ENCODE measurements around the gene UBE3B. TPM values are rescaled to one million over a fixed set of nuclear protein-coding genes. Genes with fewer than 3 reads are reported as not detected.

UBE3B gene
- total and polyA plus RNA-seq, 4 donors: 12.9 to 40.2 (median 26.0) TPM

DNA sequence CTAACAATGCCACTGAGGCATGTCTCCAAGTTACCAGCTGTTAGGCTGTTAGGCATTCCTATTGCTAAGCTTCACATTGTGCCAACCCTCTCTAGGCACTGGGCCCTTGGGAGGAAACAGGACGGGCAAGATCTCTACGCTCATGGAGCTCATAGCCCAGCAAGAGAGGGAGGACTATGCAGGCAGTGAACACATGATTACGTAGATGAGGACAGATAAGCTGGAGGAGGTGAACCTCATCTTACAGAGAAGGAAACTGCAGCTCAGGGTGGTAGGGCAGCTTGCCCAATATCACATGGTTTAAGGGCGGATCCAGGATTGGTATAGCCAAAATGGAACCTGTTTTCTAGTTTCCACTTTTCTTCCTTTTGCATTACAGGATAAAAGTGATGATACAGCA, 7.8 kb downstream of the UBE3B start:
- intact Hi-C loops (cut with DNase I): no loop called here
- Histone ChIP-seq H3K36me3 (ENCODE audit: control insufficient read depth in 1 of 2, insufficient read depth in 2 of 2, low read length in 1 of 2) (peaks cover 13 to 19% of the 10 kb centered on the region in 2 donors), H3K27me3 (ENCODE audit: control insufficient read depth in 1 of 2, insufficient read depth in 2 of 2, low read length in 1 of 2) (no peaks in the 10 kb centered on the region), H3K27ac (ENCODE audit: low read depth in 1 of 2, low read length in 2 of 2) (no peak overlapping the region), H3K9me3 (ENCODE audit: control insufficient read depth, low read length) (no peaks in the 10 kb centered on the region), H3K4me3 (ENCODE audit: low read length in 2 of 2) (no peak overlapping the region), H3K4me1 (ENCODE audit: control insufficient read depth in 1 of 2, insufficient read depth in 2 of 2, low read length in 2 of 2) (no peaks in the 10 kb centered on the region)
- no peak for DNase-seq
- 90 to 92% methylated on average over 4 of the region's 4 CpGs for WGBS, 2 donors
- no peak for ATAC-seq (ENCODE audit: low FRiP score)

DNA sequence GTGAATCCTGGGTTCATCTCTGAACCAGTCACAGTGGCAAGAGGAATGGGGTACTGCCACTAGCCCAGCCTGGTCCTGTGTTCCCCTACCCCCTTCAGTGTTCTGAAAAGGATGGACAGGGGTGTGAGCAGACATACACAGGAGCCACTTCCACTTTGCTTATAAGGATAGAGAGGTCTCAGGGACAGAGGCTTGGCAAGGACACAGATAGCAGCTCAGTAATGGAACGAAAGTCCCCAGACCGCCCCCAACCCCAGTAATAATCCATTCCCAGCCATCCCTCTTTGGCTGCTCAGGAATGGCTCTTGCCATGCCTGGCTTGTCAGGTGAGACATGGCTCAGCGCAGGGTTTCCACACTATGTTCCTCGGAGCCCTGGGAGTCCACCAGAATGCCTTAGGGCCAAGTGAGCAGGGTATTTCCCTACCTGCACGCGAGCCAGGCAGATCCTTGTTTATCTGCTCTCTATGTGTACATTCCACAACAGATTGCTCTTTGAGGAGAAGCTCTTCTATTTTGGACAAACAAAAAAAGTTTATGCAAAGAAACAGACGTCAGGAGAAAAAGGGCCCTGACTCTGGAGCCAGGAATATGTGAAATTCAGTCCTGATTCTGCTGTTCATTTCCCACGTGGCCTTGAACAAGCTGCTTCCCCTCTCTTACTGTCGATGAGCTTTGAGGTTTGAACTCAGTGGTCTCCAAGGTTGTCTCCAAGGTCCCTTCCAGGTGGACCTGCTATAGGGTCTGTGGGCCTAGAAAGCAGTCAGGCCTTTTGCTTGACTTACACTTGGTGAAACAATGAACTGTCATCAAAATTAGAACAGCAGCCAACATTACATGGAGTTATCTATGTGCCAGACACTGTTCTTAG, 10.0 kb downstream of the UBE3B start:
- ATAC-seq (ENCODE audit: low FRiP score) (no peak), DNase-seq (no peak)
- no peaks in the 10 kb centered on the region for H3K4me1 ChIP-seq (ENCODE audit: control insufficient read depth in 1 of 2, insufficient read depth in 2 of 2, low read length in 2 of 2)
- no peak overlapping the region for H3K27ac ChIP-seq (ENCODE audit: low read depth in 1 of 2, low read length in 2 of 2)
- H3K9me3 ChIP-seq (ENCODE audit: control insufficient read depth, low read length): no peaks in the 10 kb centered on the region
- no peak overlapping the region for H3K4me3 ChIP-seq (ENCODE audit: low read length in 2 of 2)
- intact Hi-C loops (cut with DNase I): no loop called here
- peaks cover 11 to 22% of the 10 kb centered on the region in 2 donors for H3K36me3 ChIP-seq (ENCODE audit: control insufficient read depth in 1 of 2, insufficient read depth in 2 of 2, low read length in 1 of 2)
- 91 to 94% methylated on average over 9 of the region's 9 CpGs for WGBS, 2 donors
- H3K27me3 ChIP-seq (ENCODE audit: control insufficient read depth in 1 of 2, insufficient read depth in 2 of 2, low read length in 1 of 2): no peaks in the 10 kb centered on the region

DNA sequence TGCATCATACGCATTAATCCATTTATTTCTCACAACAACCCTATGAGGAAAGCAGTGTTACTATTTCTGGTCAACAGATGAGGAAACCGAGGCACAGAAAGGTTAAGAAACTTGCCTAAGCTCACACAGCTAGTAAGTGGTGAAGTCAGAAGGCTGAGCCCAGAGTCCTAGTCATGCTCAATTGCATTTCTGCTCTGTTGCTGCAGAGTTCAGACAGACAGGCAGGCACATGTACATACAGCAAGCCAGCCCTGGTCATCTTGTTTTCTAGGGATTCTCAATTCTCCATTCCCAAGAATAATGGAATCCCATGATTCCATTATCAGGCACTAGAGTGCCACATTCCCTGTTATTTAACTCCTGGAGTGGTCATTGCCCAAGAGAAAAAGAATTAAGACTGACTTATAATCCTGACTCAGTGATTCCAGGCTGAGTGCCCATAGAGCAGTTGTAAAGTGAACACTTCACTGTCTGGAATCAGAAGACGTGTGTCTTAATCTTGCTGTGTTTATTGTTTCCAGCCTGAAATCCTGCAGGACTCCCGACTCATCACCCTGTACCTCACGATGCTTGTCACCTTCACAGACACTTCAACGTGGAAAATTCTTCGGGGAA, 10.7 kb downstream of the UBE3B start:
- Histone ChIP-seq H3K27ac (ENCODE audit: low read depth in 1 of 2, low read length in 2 of 2) (no peak overlapping the region), H3K9me3 (ENCODE audit: control insufficient read depth, low read length) (no peaks in the 10 kb centered on the region), H3K36me3 (ENCODE audit: control insufficient read depth in 1 of 2, insufficient read depth in 2 of 2, low read length in 1 of 2) (peaks cover 11 to 23% of the 10 kb centered on the region in 2 donors), H3K4me3 (ENCODE audit: low read length in 2 of 2) (no peak overlapping the region), H3K4me1 (ENCODE audit: control insufficient read depth in 1 of 2, insufficient read depth in 2 of 2, low read length in 2 of 2) (no peaks in the 10 kb centered on the region), H3K27me3 (ENCODE audit: control insufficient read depth in 1 of 2, insufficient read depth in 2 of 2, low read length in 1 of 2) (no peaks in the 10 kb centered on the region)
- intact Hi-C loops (cut with DNase I): no loop called here
- ATAC-seq (ENCODE audit: low FRiP score) (no peak), DNase-seq (no peak)
- 87 to 89% methylated on average over 7 of the region's 7 CpGs for WGBS, 2 donors

DNA sequence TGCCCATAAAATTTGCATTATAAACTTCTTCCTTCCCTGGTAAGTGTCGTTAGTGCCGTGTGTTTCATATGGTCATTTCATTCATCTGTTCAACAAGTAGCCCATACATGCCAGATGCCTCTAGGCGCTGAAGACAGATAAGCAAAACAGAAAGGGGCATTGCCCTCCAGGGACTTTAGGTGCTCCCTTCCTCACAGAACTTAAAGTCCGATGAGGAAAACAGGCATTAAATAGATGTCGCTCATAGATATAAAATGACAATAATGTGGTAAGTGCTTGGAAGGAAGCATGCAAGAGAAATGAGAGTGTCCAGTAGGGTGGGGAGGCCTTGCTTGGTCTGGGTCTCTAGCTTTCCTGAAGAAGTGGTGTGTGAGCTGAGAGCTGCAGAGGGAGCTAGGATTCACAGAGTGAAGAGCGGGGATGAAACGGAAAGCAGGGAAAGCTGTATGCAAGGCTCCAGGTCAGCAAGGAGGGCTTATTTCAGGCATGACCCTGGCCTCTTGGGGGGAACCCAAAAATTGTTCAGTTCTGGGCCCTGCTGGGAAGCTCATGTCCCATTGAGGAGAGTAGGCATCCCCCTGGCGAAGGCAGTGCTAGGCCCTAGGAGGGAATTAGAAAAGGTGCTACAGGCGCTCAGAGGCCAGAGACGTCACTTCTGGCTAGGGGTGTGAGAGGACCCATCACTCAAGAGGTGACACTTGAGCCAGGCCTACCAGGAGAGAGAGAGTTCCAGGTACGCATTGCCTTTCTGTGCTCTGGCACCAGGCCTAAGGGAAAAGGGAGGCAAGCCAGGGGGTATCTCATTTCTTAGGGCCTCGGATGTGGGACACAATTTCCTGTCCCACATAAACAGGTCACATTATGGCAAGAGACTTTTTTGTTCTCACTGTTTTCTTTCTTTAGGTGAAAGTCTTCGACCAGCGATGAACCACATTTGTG, 11.9 kb downstream of the UBE3B start:
- Histone ChIP-seq H3K4me3 (ENCODE audit: low read length in 2 of 2) (no peak overlapping the region), H3K27ac (ENCODE audit: low read depth in 1 of 2, low read length in 2 of 2) (no peak overlapping the region), H3K4me1 (ENCODE audit: control insufficient read depth in 1 of 2, insufficient read depth in 2 of 2, low read length in 2 of 2) (no peaks in the 10 kb centered on the region), H3K27me3 (ENCODE audit: control insufficient read depth in 1 of 2, insufficient read depth in 2 of 2, low read length in 1 of 2) (no peaks in the 10 kb centered on the region), H3K9me3 (ENCODE audit: control insufficient read depth, low read length) (no peaks in the 10 kb centered on the region), H3K36me3 (ENCODE audit: control insufficient read depth in 1 of 2, insufficient read depth in 2 of 2, low read length in 1 of 2) (peaks cover 11 to 24% of the 10 kb centered on the region in 2 donors)
- intact Hi-C loops (cut with DNase I): no loop called here
- WGBS, 2 donors: 90 to 91% methylated on average over 14 of the region's 14 CpGs
- ATAC-seq (ENCODE audit: low FRiP score) (no peak), DNase-seq (no peak)

DNA sequence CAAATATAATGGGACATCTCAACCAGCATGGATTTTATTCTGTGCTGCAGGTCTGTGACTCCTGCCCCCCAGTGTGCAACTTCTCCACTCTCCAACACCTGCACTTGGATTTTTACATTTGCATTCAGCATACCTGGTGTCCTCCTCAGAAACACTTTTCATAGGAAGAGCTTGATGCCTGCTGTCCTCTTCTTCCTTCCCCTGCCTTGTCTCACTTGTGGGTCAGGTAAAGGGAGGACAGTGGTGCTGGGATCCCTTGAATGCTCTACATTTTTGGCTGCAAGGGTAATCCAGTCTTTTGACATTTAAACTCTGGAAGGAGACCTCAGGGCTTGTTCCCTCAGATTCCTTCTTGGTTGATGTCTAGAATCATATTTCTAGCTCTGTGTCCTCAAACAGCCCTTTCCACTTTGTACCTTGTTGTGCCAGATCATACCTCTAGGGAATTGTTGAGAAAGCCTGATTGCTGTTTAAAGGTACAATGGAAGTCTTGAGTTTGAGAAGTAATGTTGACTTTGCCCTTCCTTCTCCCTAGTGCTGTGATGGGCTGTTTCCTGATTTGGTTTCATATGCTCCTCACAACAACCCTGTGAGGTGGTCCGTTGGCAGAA, 12.6 kb downstream of the UBE3B start:
- H3K4me3 ChIP-seq (ENCODE audit: low read length in 2 of 2): no peak overlapping the region
- 79 to 85% methylated on average over 1 of the region's 1 CpG for WGBS, 2 donors
- ATAC-seq (ENCODE audit: low FRiP score) (no peak), DNase-seq (no peak)
- H3K27me3 ChIP-seq (ENCODE audit: control insufficient read depth in 1 of 2, insufficient read depth in 2 of 2, low read length in 1 of 2): no peaks in the 10 kb centered on the region
- H3K36me3 ChIP-seq (ENCODE audit: control insufficient read depth in 1 of 2, insufficient read depth in 2 of 2, low read length in 1 of 2): peaks cover 13 to 24% of the 10 kb centered on the region in 2 donors
- intact Hi-C loops (cut with DNase I): no loop called here
- no peaks in the 10 kb centered on the region for H3K4me1 ChIP-seq (ENCODE audit: control insufficient read depth in 1 of 2, insufficient read depth in 2 of 2, low read length in 2 of 2)
- H3K9me3 ChIP-seq (ENCODE audit: control insufficient read depth, low read length): no peaks in the 10 kb centered on the region
- no peak overlapping the region for H3K27ac ChIP-seq (ENCODE audit: low read depth in 1 of 2, low read length in 2 of 2)

DNA sequence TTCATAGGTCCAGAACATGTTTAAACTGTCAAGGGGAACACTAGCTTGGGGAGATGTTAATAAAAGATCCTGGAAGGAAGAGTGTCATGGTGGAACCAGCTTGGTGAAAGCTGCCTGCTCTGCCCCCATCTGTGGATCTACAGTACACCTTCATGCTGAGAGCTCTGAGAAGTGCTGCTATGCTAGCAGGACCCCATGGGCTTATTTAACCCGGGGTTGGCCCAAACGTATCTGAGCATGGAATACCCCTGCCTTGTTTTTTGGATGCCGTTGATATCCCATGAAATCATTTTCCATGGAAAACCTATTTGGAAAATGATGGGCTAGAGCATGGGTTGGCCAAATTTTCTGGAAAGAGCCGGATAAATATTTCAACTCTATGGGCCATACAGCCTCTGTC, 14.2 kb downstream of the UBE3B start:
- intact Hi-C loops (cut with DNase I): no loop called here
- ATAC-seq (ENCODE audit: low FRiP score) (no peak), DNase-seq (no peak)
- Histone ChIP-seq H3K36me3 (ENCODE audit: control insufficient read depth in 1 of 2, insufficient read depth in 2 of 2, low read length in 1 of 2) (peaks cover 15 to 18% of the 10 kb centered on the region in 2 donors), H3K27ac (ENCODE audit: low read depth in 1 of 2, low read length in 2 of 2) (no peak overlapping the region), H3K27me3 (ENCODE audit: control insufficient read depth in 1 of 2, insufficient read depth in 2 of 2, low read length in 1 of 2) (no peaks in the 10 kb centered on the region), H3K4me1 (ENCODE audit: control insufficient read depth in 1 of 2, insufficient read depth in 2 of 2, low read length in 2 of 2) (no peaks in the 10 kb centered on the region), H3K9me3 (ENCODE audit: control insufficient read depth, low read length) (no peaks in the 10 kb centered on the region), H3K4me3 (ENCODE audit: low read length in 2 of 2) (no peak overlapping the region)
- WGBS, 2 donors: 87 to 88% methylated on average over 4 of the region's 4 CpGs

DNA sequence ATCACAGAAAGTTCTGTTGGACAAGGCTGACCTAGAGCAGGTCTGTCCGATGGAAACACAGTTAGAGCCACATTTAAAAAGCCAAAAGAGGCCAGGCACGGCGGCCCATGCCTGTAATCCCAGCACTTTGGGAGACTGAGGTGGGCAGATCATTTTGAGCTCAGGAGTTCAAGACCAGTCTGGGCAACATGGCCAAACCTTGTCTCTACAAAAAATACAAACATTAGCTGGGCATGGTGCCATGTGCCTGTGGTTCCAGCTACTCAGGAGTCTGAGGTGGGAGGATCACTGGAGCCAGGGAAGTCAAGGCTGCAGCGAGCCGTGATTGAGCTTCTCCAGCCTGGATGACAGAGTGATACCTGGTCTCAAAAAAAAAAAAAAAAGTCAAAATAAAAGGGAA, 14.9 kb downstream of the UBE3B start:
- no peaks in the 10 kb centered on the region for H3K27me3 ChIP-seq (ENCODE audit: control insufficient read depth in 1 of 2, insufficient read depth in 2 of 2, low read length in 1 of 2)
- DNase-seq: no peak
- H3K36me3 ChIP-seq (ENCODE audit: control insufficient read depth in 1 of 2, insufficient read depth in 2 of 2, low read length in 1 of 2): peaks cover 12 to 18% of the 10 kb centered on the region in 2 donors
- H3K4me3 ChIP-seq (ENCODE audit: low read length in 2 of 2): no peak overlapping the region
- no peak for ATAC-seq (ENCODE audit: low FRiP score)
- WGBS, 2 donors: 74 to 78% methylated on average over 5 of the region's 5 CpGs
- H3K27ac ChIP-seq (ENCODE audit: low read depth in 1 of 2, low read length in 2 of 2): no peak overlapping the region
- no peaks in the 10 kb centered on the region for H3K9me3 ChIP-seq (ENCODE audit: control insufficient read depth, low read length)
- intact Hi-C loops (cut with DNase I): no loop called here
- no peaks in the 10 kb centered on the region for H3K4me1 ChIP-seq (ENCODE audit: control insufficient read depth in 1 of 2, insufficient read depth in 2 of 2, low read length in 2 of 2)

DNA sequence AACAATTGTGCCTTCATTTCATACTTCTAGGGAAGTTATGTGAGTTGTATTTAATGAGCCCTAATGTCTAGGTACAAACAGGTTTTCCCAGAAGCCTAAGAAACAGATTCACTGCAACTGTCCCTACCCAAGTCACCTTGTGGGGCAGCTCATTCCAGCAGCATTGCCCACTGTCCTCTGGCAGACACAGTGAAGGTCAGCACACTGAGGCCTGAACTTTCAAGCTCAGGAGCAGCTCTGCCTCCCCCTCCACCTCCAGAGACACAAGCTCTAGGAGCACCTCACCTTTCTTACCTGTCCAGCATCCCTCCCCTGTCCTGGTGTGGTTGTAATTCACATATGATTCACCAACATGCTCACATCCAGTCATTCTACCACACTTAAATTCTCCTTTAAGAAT, 15.7 kb downstream of the UBE3B start:
- H3K4me3 ChIP-seq (ENCODE audit: low read length in 2 of 2): no peak overlapping the region
- intact Hi-C loops (cut with DNase I): no loop called here
- DNase-seq (no peak), ATAC-seq (ENCODE audit: low FRiP score) (no peak)
- no peaks in the 10 kb centered on the region for H3K4me1 ChIP-seq (ENCODE audit: control insufficient read depth in 1 of 2, insufficient read depth in 2 of 2, low read length in 2 of 2)
- no peaks in the 10 kb centered on the region for H3K9me3 ChIP-seq (ENCODE audit: control insufficient read depth, low read length)
- no peak overlapping the region for H3K27ac ChIP-seq (ENCODE audit: low read depth in 1 of 2, low read length in 2 of 2)
- no peaks in the 10 kb centered on the region for H3K27me3 ChIP-seq (ENCODE audit: control insufficient read depth in 1 of 2, insufficient read depth in 2 of 2, low read length in 1 of 2)
- H3K36me3 ChIP-seq (ENCODE audit: control insufficient read depth in 1 of 2, insufficient read depth in 2 of 2, low read length in 1 of 2): peaks cover 14 to 17% of the 10 kb centered on the region in 2 donors

Data from aorta (tissue), 5 donors.